Measurements from ENCODE around the gene RANGAP1.

RANGAP1 gene

DNA sequence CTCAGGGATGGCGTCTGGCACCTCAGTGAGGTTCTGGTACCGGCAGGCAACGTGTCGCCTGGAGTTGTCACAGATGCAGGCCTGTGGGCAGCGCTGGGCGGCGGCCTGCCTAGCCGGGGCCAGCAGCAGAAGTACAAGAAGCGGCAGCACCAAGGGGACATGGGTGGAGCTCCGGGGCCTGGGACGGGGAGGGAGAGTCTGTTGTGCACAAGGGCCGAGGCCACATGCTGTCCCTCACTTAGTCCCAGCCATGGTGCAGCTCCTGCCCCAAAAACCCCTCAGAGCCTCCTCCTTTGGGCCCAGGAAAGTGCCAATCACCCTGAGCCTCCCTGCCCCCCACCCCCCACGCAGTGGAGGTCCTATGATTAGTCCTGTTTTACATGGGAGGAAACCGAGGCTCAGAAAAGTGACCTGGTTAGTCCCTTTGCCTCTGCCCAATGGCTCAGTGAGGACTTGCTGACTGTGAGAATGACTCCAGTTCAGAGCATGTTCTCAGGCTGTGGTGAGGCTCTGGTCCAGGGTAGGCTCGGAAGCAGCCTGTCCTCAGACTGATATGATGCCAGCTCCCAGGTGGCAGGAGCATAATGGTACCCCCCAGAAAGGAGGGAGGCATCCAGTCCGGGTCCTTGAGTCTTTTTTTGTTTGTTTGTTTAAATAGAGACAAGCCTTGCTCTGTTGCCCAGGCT, 46.4 kb downstream of the RANGAP1 start:
- no peak overlapping the region for H3K4me3 ChIP-seq (ENCODE audit: low read length)
- TF ChIP-seq ZNF274 (IDR thresholded peaks at IDR 0.05; ENCODE audit: low read depth, low read length), result no peak

DNA sequence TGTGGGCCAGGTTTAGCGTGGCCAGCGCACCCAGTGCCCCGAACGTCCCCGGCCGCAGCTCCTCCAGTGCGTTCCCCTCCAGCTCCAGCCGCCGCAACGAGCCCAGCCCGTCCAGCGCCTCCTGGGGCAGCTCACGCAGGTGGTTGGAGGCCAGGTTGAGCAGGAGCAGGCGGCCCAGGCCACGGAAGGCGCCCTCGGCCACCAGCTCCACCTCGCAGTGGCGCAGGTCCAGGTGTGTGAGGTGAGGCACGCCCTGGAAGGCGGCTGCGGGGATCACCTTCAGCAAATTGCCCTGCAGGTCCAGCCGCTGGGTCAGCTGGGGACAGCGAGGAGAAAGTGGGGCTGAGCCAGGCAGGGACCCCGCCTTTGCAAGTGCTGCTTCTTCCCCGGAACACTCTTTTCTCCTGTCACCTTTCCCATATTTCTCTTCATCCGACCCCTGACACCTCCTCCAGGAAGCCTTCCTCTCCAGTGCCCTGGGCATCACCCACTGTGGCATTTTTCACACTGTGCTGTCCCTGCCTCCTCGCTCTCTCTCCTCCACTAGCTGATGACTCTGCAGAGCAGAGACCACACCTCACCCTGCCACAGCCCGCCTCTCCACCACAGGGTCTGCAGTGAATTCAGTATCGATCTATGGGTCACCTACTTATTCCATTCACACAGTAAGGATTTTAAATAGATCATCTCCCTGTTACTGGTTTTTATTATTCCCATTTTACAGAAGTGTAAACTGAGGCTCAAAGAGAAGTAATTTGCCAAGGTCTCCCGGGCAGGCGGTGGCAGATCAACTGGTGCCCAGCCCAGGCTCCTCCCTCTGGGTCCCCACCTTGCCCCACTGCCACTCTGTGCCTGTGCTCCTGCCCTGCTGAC, 47.2 kb downstream of the RANGAP1 start:
- no peak overlapping the region for H3K4me3 ChIP-seq (ENCODE audit: low read length)

GRCh38 chr22:41237707-41238569, 48.0 kb downstream of the RANGAP1 start:
- H3K4me3 ChIP-seq (ENCODE audit: low read length), result peak overlapping the region; percentile 49; the same call in 1 of the 2 replicates
- TF ChIP-seq ZNF274 (IDR thresholded peaks at IDR 0.05; ENCODE audit: low read depth, low read length), result no peak

More for the DNA sequence above, 47.2 kb downstream of the RANGAP1 start:
- TF ChIP-seq ZNF274 (IDR thresholded peaks at IDR 0.05; ENCODE audit: low read depth, low read length), result no peak

GRCh38 chr22:41237036-41237706, 48.8 kb downstream of the RANGAP1 start:
- TF ChIP-seq ZNF274 (IDR thresholded peaks at IDR 0.05; ENCODE audit: low read depth, low read length), result no peak
- H3K4me3 ChIP-seq (ENCODE audit: low read length), result peak overlapping the region; percentile 49; the same call in 1 of the 2 replicates

DNA sequence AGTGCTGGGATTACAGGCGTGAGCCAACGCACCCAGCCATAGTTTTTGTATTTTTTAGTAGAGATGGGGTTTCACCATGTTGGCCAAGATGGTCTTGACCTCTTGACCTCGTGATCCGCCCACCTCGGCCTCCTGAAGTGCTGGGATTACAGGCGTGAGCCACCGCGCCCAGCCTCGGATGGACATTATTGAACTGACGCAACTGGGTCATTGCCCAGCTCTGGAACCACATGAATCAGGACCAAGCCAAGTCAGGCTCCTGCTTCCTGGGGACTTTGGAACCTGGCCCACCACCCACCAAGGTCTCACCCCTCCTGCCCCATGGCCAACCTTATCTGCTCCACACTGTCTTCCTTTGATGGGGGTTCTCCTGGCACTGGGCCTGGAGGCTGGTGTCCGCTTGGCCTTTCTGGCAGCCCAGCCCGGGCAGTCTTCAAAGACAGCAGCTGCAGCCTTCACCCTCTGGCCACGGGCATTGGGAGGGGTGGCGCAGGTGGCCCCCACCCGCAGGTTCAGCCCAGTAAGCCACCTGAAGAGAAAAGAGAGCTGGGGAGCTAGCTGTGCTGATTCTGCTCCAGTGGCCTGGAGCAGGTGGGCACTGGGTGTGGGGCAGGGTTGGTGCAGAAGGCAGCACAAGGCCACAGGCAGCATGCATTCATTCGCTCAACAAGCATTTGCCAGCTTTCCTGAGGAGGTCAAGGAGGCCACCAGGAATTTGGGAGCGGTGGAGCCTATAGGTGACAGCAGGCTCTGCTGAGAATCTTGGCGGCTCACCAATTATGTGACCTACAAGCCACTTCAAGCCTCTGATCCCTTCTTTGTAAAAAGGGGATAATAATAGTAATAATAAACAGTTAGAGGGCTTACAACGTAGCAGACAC, 50.9 kb downstream of the RANGAP1 start:
- no peak for TF ChIP-seq ZNF274 (IDR thresholded peaks at IDR 0.05; ENCODE audit: low read depth, low read length)
- H3K4me3 ChIP-seq (ENCODE audit: low read length), result no peak overlapping the region

DNA sequence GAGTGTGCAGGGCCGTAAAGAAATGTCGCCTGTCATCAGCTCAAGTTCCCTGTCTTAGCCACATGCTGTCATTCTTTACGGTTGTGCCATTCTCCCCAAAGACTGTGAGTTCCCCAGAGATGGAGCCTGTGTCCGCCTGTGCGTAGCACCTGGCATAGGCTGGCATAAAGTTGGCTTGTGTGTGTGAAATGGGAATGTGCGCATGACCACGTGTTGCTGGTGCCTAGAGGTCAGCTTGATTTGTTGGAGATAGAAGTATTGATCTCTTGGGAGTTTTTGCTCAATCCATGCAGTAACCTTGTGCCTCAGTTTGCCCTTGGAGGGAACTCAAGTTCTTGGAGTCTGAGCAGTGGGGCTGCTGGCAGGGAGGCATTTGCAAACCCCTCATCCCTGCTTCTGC, 54.6 kb downstream of the RANGAP1 start:
- H3K4me3 ChIP-seq (ENCODE audit: low read length), result no peak overlapping the region
- TF ChIP-seq ZNF274 (IDR thresholded peaks at IDR 0.05; ENCODE audit: low read depth, low read length), result no peak

DNA sequence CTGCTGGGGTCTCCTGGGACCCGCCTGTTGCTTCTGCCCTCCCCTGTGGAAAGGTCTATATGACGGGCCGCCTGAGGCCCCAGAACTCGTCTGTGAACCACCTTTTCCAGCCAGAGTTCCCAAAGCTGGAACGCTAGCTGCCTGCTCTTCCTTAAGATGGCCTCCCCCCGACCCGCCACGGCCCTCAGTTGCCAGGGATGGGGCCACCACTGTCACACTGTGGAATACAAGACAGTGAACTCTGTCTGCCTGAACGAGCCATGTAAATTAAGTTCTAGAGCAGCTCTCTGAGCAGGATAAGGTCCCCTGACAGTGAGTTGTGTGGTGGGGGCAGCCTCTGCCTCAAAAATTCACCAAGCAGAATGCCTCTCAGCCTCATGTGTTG, 55.6 kb downstream of the RANGAP1 start:
- TF ChIP-seq ZNF274 (IDR thresholded peaks at IDR 0.05; ENCODE audit: low read depth, low read length), result no peak
- no peak overlapping the region for H3K4me3 ChIP-seq (ENCODE audit: low read length)

DNA sequence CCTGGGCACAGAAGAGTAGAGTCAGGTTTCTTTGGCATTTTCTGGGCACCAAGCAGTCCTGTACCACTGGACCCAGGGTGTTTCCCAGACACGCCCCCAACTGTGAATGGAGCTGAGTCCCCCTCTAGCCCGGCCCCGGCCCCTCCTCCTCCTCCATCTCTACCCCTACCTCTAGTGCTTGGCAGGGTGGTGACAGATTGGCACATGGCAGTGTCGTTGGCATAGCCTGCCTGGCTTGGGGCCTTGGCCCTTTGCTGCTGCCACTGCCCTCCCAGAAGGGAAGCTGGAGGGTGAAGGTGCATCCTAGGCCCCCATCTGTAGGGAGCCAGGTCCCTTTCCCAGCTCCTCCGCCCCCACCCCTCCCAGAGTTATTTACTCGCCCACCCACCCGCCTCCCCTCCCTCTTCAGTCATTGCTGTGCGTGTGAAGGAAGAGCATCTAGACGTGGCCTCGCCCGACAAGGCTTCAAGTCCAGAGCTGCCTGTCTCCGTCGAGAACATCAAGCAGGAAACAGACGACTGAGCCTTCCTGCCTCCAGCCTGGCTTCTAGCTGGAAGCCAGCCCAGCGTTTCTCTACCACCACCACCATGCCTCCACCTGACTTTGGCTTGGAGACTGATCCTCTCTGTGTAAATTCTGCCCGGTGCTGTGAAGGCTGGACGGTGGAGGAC, 56.1 kb downstream of the RANGAP1 start:
- H3K4me3 ChIP-seq (ENCODE audit: low read length), result no peak overlapping the region
- TF ChIP-seq ZNF274 (IDR thresholded peaks at IDR 0.05; ENCODE audit: low read depth, low read length), result no peak

DNA sequence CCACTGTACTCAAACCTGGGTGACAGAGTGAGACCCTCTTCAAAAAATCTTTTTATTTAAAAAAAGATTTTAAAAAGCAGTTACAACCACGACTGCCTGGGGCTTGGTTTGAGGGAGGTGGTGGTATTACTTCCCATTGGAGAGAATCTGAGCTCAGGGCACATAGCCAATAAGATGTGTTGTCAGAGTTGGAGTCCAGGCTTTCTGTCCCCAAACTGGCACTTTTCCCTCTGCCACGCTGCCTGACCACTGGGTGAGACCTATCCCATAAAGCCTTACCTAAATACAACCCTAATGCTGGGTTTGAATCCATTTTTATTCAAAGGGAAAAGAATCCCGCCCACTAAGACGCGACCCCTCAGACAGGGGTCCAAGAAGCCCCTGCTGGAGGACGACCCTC, 56.8 kb downstream of the RANGAP1 start:
- no peak for TF ChIP-seq ZNF274 (IDR thresholded peaks at IDR 0.05; ENCODE audit: low read depth, low read length)
- H3K4me3 ChIP-seq (ENCODE audit: low read length), result no peak overlapping the region

GRCh38 chr22:41226723-41227655, 59.0 kb downstream of the RANGAP1 start:
- no peak for TF ChIP-seq ZNF274 (IDR thresholded peaks at IDR 0.05; ENCODE audit: low read depth, low read length)
- H3K4me3 ChIP-seq (ENCODE audit: low read length), result no peak overlapping the region

- TF ChIP-seq ZNF274 (IDR thresholded peaks at IDR 0.05; ENCODE audit: low read depth, low read length), result no peak
- H3K4me3 ChIP-seq (ENCODE audit: low read length), result no peak overlapping the region
These were observed 62.5 kb downstream of the RANGAP1 start for GRCh38 chr22:41223535-41223934.
